HEK293 (cell line): ENCODE measurements around the gene RMDN3.
A peak's percentile ranks its signal among the peaks of the same experiment; 100 is the strongest.

Experiments
- CTCF ChIA-PET: fragments of 350-600 bp; formaldehyde crosslinking; extraction: SDS; loops from one replicate; lab custom pipeline; 2021; ENCODE audit warnings: antibody characterized with exemption; lab: Yijun Ruan, JAX
- POLR2A ChIA-PET: fragments of 300-600 bp; formaldehyde crosslinking; extraction: SDS; loops from one replicate; lab custom pipeline; 2020; ENCODE audit warnings: antibody characterized with exemption, inconsistent platforms; lab: Yijun Ruan, JAX
- H3K27ac ChIP-seq: fragments of 200-500 bp; sonication (Bioruptor generic); 2 replicates; pipeline ENCODE4 v1.5.1; 2014; ENCODE audit warnings: low read depth, low read length, control low read depth, inconsistent platforms; ENCODE audit errors: extremely low read depth
- H3K36me3 ChIP-seq, 2 experiments: fragments of 200-500 bp in 1 of 2; sonication (Bioruptor generic) in 1 of 2; 1 replicate in 1 of 2; 2 replicates in 1 of 2; pipeline ENCODE4 v1.5.1; 2014 to 2017; ENCODE audit warnings: inconsistent platforms in 2 of 2, low read length in 2 of 2; ENCODE audit not compliant: control insufficient read depth in 2 of 2, insufficient read depth in 1 of 2
- H3K4me1 ChIP-seq: fragments of 200-500 bp; sonication (Bioruptor generic); 2 replicates; pipeline ENCODE4 v1.5.1; 2014; ENCODE audit warnings: mild to moderate bottlenecking, low read length, inconsistent platforms; ENCODE audit not compliant: control insufficient read depth, insufficient read depth
- H3K4me3 ChIP-seq: 2 replicates; pipeline ENCODE4 v1.5.1; 2011; ENCODE audit warnings: low read depth, mild to moderate bottlenecking, control low read depth, low read length, moderate library complexity
- H3K9me3 ChIP-seq: fragments of 200-500 bp; sonication (Bioruptor generic); 2 replicates; pipeline ENCODE4 v1.5.1; 2014; ENCODE audit warnings: low read depth, low read length, inconsistent platforms; ENCODE audit not compliant: control insufficient read depth, insufficient read depth
- AEBP2 ChIP-seq: fragments of 450-650 bp; formaldehyde crosslinking; IDR thresholded peaks from 2 replicates; pipeline ENCODE4 v1.5.1; 2016; ENCODE audit warnings: missing biosample characterization, missing genetic modification characterization, borderline replicate concordance
- BCL11B ChIP-seq: fragments of 450-650 bp; formaldehyde crosslinking; IDR thresholded peaks from 2 replicates; pipeline ENCODE4 v1.5.1; 2016; ENCODE audit warnings: low read depth, missing biosample characterization, missing genetic modification characterization
- FEZF1 ChIP-seq: fragments of 450-650 bp; formaldehyde crosslinking; IDR thresholded peaks from 2 replicates; pipeline ENCODE4 v1.5.1; 2016; ENCODE audit warnings: missing biosample characterization, missing genetic modification characterization
- GLIS1 ChIP-seq: fragments of 450-650 bp; formaldehyde crosslinking; IDR thresholded peaks from 2 replicates; pipeline ENCODE4 v1.5.1; 2016; ENCODE audit warnings: missing biosample characterization, missing genetic modification characterization
- IKZF3 ChIP-seq: fragments of 450-650 bp; IDR thresholded peaks from 2 replicates; pipeline ENCODE4 v1.5.0; 2018; ENCODE audit warnings: missing biosample characterization, mild to moderate bottlenecking, missing genetic modification characterization, moderate library complexity
- MYNN ChIP-seq: fragments of 450-650 bp; formaldehyde crosslinking; IDR thresholded peaks from 2 replicates; pipeline ENCODE4 v1.5.1; 2016; ENCODE audit warnings: missing biosample characterization, missing genetic modification characterization, borderline replicate concordance
- PRDM2 ChIP-seq: fragments of 450-650 bp; formaldehyde crosslinking; IDR thresholded peaks from 2 replicates; pipeline ENCODE4 v1.5.1; 2016; ENCODE audit warnings: missing biosample characterization, missing genetic modification characterization, borderline replicate concordance
- SP2 ChIP-seq: fragments of 450-650 bp; formaldehyde crosslinking; IDR thresholded peaks from 2 replicates; pipeline ENCODE4 v1.5.1; 2016; ENCODE audit warnings: missing biosample characterization, missing genetic modification characterization
- TRIM28 ChIP-seq: IDR thresholded peaks from 2 replicates; pipeline ENCODE4 v1.6.1; 2011; ENCODE audit warnings: low read length, control low read depth, borderline replicate concordance
- ZFHX2 ChIP-seq: fragments of 450-650 bp; formaldehyde crosslinking; conservative IDR thresholded peaks from 2 replicates; pipeline ENCODE4 v1.5.1; 2016; ENCODE audit warnings: missing biosample characterization, missing genetic modification characterization
- ZFP37 ChIP-seq: fragments of 450-650 bp; formaldehyde crosslinking; IDR thresholded peaks from 2 replicates; pipeline ENCODE4 v1.5.1; 2016; ENCODE audit warnings: missing biosample characterization, missing genetic modification characterization
- ZIC2 ChIP-seq: fragments of 450-650 bp; formaldehyde crosslinking; IDR thresholded peaks from 2 replicates; pipeline ENCODE4 v1.5.1; 2016; ENCODE audit warnings: missing biosample characterization, missing genetic modification characterization
- ZNF354C ChIP-seq: fragments of 450-650 bp; formaldehyde crosslinking; IDR thresholded peaks from 2 replicates; pipeline ENCODE4 v1.5.1; 2016; ENCODE audit warnings: missing biosample characterization, missing genetic modification characterization, low read depth, borderline replicate concordance
- ZNF473 ChIP-seq: fragments of 450-650 bp; formaldehyde crosslinking; IDR thresholded peaks from 2 replicates; pipeline ENCODE4 v1.5.1; 2017; ENCODE audit warnings: missing biosample characterization, missing genetic modification characterization
- ZNF530 ChIP-seq: fragments of 450-650 bp; formaldehyde crosslinking; IDR thresholded peaks from 2 replicates; pipeline ENCODE4 v1.5.1; 2016; ENCODE audit warnings: low read depth, missing biosample characterization, missing genetic modification characterization
- ZNF555 ChIP-seq: fragments of 450-650 bp; formaldehyde crosslinking; conservative IDR thresholded peaks from 2 replicates; pipeline ENCODE4 v1.5.1; 2017; ENCODE audit warnings: missing biosample characterization, mild to moderate bottlenecking, missing genetic modification characterization, inconsistent platforms
- ZNF600 ChIP-seq: fragments of 450-650 bp; formaldehyde crosslinking; IDR thresholded peaks from 2 replicates; pipeline ENCODE4 v1.5.1; 2016; ENCODE audit warnings: missing biosample characterization, missing genetic modification characterization
- ZNF626 ChIP-seq: fragments of 450-650 bp; sonication (Bioruptor Pico); formaldehyde crosslinking; IDR thresholded peaks from 2 replicates; pipeline ENCODE4 v1.5.1; 2018; ENCODE audit warnings: missing biosample characterization, missing genetic modification characterization, inconsistent platforms
- ZNF645 ChIP-seq: fragments of 450-650 bp; formaldehyde crosslinking; IDR thresholded peaks from 2 replicates; pipeline ENCODE4; 2016; ENCODE audit warnings: missing biosample characterization, missing genetic modification characterization
- ZNF791 ChIP-seq: fragments of 450-650 bp; formaldehyde crosslinking; IDR thresholded peaks from 2 replicates; pipeline ENCODE4 v1.5.1; 2016; ENCODE audit warnings: missing biosample characterization, missing genetic modification characterization

RMDN3 gene

GRCh38 chr15:40771242-40771641 lies 16.2 kb upstream of the RMDN3 start:
- no peaks in the 10 kb centered on the region for H3K9me3 ChIP-seq
- peaks cover 0 to 44% of the 10 kb centered on the region in 2 experiments; a peak in 2 of 3 replicates for H3K36me3 ChIP-seq
- no peak overlapping the region for H3K4me3 ChIP-seq
- TF ChIP-seq ZNF354C (tag by site-specific recombination) (no peak), ZNF645 (tag by site-specific recombination) (no peak), AEBP2 (tag by site-specific recombination) (no peak)
- peaks cover 19% of the 10 kb centered on the region for H3K4me1 ChIP-seq
- H3K27ac ChIP-seq, result no peak overlapping the region
- CTCF ChIA-PET, result interaction anchor here (1.2 to 3.1 kb wide), 3 partner anchors 11 to 87 kb away, joined by 3 to 10 read pairs (median 5); no protein-coding TSS in a partner anchor
- POLR2A ChIA-PET, result no interaction called here

- Histone ChIP-seq H3K4me3 (no peak overlapping the region), H3K36me3 (peaks cover 0 to 34% of the 10 kb centered on the region in 2 experiments; a peak in 1 of 3 replicates), H3K4me1 (peaks cover 25% of the 10 kb centered on the region), H3K9me3 (no peaks in the 10 kb centered on the region), H3K27ac (peak overlapping the region; percentile 58)
- POLR2A ChIA-PET, result interaction anchor here (0.8 kb wide), 1 partner anchor 37 kb away, joined by 3 read pairs; the partner anchor contains the start of genes DNAJC17 and ZFYVE19
- TF ChIP-seq ZNF600 (tag by site-specific recombination), result peak; percentile 58; the same call in 1 of the 2 replicates
- TF ChIP-seq ZNF473 (tag by site-specific recombination), result no peak
- TF ChIP-seq ZNF626 (tag by site-specific recombination), result no peak
- peak; percentile 90 for TF ChIP-seq ZIC2 (tag by site-specific recombination)
- TF ChIP-seq ZNF530 (tag by site-specific recombination), result no peak
- 0 out of 2 replicates have a peak, but pooled peaks have one; percentile 33 for TF ChIP-seq IKZF3 (tag by site-specific recombination)
- TF ChIP-seq GLIS1 (tag by site-specific recombination), result peak; percentile 70
- TF ChIP-seq ZNF791 (tag by site-specific recombination), result no peak
- CTCF ChIA-PET, result interaction anchor here (0.8 to 3.1 kb wide), 3 partner anchors 12 to 23 kb away, joined by 3 to 10 read pairs (median 5); no protein-coding TSS in a partner anchor
Measured at GRCh38 chr15:40770147-40770721, 15.2 kb upstream of the RMDN3 start.

GRCh38 chr15:40769274-40770146 lies 14.5 kb upstream of the RMDN3 start, which contains the start of gene C15orf62:
Gene C15orf62, plus strand, starts transcription at chr15:40769980. Its CDS starts 516 bp downstream, at chr15:40770496.
- Histone ChIP-seq H3K4me3 (no peak within 1 kb of the TSS), H3K36me3 (peaks cover 0 to 27% of the 10 kb centered on the region in 2 experiments; a peak in 1 of 3 replicates), H3K4me1 (peaks cover 25% of the 10 kb centered on the region), H3K9me3 (no peaks in the 10 kb centered on the region), H3K27ac (peak within 1 kb of the TSS; percentile 58)
- ChIA-PET CTCF (interaction anchor here (0.8 to 3.1 kb wide), 2 partner anchors 13 to 15 kb away, joined by 5 to 10 read pairs; no protein-coding TSS in a partner anchor), POLR2A (interaction anchor here (0.6 to 0.8 kb wide), 2 partner anchors 38 to 325 kb away, joined by 3 to 5 read pairs; partner anchors contain the start of genes DNAJC17 and ZFYVE19)
- TF ChIP-seq ZFP37 (tag by site-specific recombination), result no peak
- TF ChIP-seq ZNF600 (tag by site-specific recombination), result peak; percentile 81
- no peak for TF ChIP-seq TRIM28
- TF ChIP-seq ZFHX2 (tag by site-specific recombination), result peak; percentile 93
- TF ChIP-seq ZNF555 (tag by site-specific recombination), result no peak
- 0 out of 2 replicates have a peak, but pooled peaks have one; percentile 9 for TF ChIP-seq FEZF1
- TF ChIP-seq BCL11B (tag by site-specific recombination), result no peak
- peak; percentile 60 for TF ChIP-seq SP2 (tag by site-specific recombination)
- no peak for TF ChIP-seq ZNF354C (tag by site-specific recombination)
- no peak for TF ChIP-seq PRDM2 (tag by site-specific recombination)
- TF ChIP-seq MYNN, result no peak
